GM19324 (cell line): ENCODE data around the gene ADAM8.
"Not testable (repeated sequence)": the region's sequence is repeated elsewhere in the genome, so short reads cannot be mapped to it uniquely, and the experiment has no call there.

Source experiments
- ATAC-seq: cut with Tn5 transposase; IDR thresholded peaks from one replicate; pipeline ENCODE4 v1.9.1; 2021; ENCODE audit warnings: mild to moderate bottlenecking, moderate library complexity; ENCODE audit not compliant: unreplicated experiment, low FRiP score

ADAM8 gene

DNA sequence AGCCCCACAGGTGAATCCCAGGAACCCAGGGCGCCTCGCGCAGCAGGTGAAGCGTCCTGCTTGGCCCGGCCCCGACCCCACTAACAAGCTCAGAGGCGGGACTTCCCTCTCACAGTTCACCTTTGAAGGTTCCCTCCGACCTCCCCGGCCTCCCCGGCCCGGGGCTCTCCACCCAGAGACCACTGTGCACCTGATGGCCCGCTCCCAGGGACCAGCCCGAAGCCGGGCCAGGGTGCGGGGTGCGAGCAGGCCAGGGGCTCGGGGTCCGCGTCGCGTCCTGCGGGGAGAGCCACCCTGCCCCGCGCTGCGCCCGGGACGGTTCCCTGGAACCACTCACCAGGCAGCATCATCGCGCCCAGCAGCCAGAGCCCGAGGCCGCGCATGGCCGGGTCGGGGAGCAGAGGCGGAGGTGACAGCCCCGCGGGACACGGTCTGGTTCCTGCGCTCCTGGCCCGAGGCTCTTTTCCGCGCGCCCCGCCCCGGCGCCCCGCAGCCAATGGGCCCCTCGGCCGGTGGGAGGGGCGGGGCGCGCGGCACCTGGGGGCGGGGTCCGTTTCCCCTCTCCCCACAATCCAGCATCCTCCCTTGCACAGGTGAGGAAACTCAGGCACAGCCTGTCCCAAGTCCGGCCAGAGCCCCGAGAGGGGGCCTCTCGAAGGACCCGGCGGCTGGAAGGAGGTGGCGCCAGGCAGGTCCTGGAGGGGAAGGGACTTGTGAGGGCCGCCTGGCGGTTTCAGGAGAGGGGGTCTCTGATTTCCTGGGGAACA lies at the start of gene ADAM8:
TSS of gene ADAM8 (minus strand) at position 434 of the 767 bp plus-strand sequence. CDS start at position 383, 51 bp downstream.
- peak; percentile 51 for ATAC-seq

DNA sequence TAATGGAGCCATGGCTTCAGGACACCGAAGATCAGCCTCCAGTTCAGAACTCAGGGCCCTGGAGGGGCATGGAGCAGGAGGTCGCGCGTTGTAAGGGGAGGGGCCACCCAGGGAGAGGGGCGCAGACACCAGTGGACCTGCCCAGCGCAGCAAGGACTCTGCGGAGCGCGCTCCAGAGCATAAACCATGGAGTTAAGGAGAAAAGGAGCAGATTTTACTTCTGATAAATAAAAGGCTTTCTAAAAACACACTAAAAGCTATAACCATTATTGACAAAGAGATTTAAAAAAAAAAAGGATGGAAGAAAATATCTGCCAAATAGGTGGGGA lies 49.5 kb upstream of the ADAM8 start:
- ATAC-seq: no peak

DNA sequence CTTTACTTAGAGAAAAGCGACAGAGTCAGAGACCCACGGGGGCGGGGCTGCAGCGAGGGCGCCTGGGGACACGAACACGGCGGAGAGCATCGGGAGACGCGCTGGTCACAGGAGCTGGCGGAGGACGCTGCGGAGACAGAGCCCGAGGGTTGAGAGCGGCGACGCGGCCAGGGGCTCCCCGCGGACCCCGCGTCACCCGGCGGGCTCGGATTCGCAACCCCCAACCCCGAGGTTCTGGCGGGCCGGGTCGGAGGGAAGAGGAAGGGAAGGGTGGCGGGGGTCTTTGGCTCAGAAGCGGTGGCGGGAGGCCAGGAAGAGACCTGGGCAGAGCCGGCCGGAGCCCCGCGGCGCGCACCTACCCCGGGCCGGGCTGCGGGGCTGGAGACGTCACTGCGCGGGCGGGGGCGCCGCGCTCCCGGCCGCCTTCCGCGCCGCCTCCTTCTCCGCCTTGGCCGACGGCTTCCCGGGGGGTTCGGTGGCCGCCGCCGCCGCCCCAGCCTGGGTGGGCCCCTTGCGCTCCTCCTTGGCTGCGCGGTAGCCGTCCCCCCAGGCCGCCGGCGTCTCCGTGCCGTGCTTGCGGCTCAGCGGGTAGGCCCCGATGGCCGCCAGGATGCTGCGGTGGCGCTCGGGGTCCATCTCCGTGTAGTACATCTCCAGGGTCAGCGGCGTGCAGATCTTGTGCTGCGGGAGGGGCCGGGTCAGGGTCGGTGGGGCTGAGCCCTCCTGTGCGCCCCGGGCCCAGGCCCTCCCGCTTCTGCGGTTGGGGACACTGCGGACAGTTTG lies 49.0 kb upstream of the ADAM8 start:
- ATAC-seq: no peak

DNA sequence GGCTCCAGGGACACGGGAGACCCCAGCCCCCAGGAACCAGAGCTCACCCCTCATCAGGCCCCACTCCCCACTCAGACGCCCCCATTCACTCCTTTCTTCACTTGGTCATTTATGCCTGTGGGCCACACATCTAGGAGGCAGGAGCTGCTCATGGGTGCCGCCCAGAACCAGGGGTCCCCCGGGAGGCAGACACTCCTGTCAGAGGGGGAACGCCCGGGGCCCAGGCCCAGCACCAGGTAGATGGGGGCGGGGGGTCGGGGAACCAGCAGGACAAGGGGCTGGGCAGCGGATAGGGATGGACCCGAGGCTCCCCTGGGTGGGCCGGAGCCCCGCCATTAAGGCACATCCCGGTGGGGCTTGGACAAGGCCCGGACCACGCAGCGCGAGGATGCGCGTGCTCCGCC lies 48.2 kb upstream of the ADAM8 start:
- ATAC-seq: no peak

DNA sequence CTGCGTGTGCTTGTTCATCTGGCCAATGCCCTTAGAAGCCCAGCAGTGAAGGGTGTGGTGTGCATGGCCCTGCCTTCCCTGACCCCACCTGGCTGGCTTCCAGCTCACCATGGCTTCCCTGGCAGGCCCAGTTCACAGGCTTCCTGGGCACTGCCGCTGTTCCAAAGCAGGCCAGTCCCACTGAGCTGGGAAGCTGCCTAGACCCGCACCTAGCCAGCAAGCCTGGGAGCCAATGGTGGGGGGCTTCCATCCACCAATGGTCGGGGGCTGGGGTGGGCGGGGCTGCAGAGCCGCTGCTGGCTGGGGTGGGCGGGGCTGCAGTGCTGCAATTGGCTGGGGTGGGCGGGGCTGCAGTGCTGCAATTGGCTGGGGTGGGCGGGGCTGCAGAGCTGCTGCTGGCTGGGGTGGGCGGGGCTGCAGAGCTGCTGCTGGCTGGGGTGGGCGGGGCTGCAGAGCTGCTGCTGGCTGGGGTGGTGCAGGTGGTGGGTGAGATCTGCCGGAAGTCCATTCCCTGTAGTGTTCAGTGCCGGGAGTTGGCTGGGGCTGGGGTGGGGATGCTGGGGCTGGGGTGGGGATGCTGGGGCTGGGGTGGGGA lies 47.6 kb upstream of the ADAM8 start:
- no peak for ATAC-seq

DNA sequence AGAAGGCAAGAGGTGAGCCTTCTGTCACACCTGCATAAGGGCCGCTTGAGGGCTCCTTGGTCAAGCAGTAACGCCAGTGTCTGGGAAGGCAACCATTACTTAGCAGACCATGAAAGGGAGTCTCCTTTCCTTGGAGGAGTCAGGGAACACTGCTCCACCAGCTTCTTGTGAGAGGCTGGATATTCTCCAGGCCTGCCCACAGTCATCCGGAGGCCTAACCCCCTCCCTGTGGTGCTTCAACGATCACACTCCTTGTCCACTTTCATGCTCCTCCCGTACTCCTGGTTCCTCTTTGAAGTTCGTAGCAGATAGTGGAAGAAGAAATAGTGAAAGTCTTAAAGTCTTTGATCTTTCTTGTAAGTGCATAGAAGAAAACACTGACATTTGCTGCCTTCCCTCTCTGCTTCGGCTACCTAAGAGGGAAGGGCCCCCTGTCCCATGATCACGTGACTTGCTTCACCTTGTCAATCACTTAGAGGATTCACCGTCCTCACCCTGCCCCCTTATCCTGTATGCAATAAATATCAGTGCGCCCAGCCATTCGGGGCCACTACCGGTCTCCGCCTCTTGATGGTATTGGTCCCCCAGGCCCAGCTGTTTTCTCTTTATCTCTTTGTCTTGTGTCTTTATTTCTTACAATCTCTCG lies 45.5 kb upstream of the ADAM8 start:
- not testable (repeated sequence) for ATAC-seq

DNA sequence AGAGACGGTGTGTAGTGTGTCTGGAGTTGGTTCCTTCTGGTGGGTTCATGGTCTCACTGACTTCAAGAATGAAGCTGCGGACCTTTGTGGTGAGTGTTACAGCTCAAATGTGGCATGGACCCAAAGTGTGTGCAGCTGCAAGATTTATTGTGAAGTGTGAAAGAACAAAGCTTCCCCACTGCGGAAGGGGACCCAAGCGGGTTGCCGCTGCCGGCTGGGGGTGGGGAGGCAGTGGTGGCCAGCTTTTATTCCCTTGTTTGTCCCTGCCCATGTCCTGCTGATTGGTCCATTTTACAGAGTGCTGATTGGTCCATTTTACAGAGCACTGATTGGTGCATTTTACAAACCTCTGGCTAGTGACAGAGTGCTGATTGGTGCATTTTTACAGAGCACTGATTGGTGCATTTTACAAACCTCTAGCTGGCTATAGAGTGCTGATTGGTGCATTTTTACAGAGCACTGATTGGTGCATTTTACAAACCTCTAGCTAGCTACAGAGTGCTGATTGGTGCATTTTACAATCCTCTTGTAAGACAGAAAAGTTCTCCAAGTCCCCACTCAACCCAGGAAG lies 44.3 kb upstream of the ADAM8 start:
- ATAC-seq: not testable (repeated sequence)

DNA sequence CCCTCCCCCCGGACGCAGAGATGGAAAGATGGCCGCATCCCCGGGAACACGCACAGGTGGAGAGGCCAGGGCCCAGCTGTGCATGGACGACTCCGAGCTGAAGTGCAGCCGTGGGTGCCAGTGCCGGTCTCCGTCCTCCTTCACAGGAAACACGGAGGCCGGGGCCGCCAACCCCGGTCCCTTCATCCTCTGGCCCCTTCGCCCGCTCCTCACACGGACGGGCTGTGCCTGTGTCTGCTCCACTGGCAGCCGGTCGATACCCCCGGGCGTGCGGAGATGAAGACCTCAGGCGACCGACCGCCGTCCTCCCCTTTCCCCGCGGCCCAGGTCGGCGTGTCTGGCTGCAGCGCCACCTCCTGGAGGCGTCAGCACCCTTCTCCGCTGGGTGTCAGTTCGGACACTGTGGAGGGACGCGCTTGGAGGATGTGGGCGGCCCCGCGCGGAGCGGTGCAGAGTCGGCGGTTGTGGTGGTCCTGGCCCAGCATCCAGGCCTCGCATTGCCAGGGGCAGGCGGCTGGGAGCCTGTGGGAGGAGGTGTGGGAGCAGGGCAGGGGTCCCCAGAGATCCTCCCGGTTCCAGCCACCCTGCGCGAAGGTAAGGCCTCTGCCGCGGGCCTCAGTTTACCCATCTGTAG lies 41.9 kb upstream of the ADAM8 start:
- ATAC-seq: no peak

DNA sequence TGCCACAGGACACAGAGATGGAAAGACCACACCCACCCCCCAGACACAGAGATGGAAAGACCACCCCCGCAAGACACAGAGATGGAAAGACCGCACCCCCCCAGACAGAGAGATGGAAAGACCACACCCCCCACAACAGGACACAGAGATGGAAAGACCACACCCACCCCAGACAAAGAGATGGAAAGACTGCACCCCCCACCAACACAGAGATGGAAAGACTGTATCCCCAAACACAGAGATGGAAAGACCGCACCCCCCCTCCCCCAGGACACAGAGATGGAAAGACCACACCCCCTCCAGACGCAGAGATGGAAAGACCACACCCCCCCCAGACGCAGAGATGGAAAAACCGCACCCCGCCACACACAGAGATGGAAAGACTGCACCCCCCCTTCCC lies 40.1 kb upstream of the ADAM8 start:
- ATAC-seq: no peak

DNA sequence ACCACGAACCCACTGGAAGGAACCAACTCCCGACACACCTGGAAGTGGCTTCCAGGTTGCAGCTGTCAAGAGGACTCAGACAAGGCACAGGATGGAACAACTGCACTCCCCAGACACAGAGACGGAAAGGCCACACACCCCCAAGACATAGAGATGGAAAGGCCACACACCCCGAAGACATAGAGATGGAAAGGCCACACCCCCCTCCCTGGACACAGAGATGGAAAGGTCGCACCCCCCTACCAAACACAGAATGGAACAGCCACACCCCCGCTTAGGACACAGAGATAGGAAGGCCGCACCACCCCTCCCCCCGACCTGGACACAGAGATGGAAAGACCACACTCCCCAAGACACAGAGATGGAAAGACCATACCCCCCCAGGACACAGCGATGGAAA lies 39.6 kb upstream of the ADAM8 start:
- ATAC-seq: no peak

DNA sequence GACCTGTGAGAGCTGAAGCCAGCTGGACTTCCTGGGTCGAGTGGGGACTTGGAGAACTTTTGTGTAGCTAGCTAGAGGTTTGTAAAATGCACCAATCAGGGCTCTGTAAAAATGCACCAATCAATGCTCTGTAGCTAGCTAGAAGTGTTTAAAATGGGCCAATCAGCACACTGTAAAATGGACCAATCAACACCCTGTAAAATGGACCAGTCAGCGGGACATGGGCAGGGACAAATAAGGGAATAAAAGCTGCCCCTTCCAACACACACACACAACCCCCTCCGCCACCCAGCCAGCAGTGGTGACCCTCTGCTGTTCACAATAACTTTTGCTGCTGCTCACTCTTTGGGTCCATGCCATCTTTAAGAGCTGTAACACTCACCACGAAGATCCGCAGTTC lies 39.2 kb upstream of the ADAM8 start:
- ATAC-seq: no peak

DNA sequence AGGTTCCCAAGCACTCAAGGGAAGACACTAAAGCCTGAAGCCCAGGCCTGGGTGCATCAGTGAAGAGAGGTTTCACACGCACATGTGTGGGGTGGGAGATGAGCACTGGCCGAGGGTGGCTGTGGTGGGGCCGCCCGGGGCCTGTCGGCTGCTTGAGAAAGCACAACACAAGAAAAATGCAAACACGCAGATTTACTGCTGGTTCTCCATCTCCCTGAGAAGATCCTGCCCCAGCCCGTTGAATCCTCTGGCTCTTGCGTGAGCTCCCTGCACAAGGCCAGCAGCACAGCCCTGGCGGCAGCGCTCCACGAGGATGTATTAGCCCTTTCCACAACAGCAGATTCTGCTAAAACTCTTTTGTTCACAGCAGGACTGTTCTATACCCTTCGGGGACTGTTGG lies 38.2 kb upstream of the ADAM8 start:
- ATAC-seq: no peak

DNA sequence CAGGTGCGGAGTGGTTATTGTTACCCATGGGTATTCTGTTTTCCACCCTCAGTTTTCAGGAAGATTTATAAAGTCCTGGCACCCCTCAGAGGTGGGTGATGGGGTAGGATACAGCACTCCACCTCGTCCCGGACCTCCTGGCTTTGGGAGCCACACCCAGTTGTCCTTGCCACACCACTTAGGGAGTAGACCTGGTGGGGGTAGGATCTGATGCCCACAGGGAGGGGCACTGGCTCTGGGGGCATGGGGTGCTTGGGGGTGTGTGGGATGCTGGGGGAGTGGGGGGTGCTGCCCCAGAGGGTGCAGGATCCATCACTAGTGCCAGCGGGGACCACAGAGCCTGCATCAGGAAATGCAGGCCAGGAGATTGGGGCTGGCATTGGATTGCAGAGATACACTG lies 36.5 kb upstream of the ADAM8 start:
- no peak for ATAC-seq

DNA sequence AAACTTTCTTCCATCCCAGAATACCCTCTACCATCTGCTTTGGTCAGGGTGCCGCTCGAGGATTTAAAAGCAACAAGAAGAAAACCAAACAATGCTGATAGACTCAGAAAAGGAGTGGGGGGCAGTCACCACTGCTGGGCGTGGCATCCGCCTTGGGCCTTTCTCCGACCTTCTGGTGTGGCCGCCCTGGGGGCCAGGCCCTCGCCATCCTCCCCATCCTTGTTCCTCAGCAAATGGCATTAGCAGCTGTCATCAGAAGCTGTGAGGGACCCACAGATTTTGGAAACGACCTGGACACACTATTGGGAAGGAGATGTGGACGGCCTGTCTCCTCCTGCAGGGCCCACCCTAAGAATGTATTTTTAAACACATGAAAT lies 36.1 kb upstream of the ADAM8 start:
- no peak for ATAC-seq

DNA sequence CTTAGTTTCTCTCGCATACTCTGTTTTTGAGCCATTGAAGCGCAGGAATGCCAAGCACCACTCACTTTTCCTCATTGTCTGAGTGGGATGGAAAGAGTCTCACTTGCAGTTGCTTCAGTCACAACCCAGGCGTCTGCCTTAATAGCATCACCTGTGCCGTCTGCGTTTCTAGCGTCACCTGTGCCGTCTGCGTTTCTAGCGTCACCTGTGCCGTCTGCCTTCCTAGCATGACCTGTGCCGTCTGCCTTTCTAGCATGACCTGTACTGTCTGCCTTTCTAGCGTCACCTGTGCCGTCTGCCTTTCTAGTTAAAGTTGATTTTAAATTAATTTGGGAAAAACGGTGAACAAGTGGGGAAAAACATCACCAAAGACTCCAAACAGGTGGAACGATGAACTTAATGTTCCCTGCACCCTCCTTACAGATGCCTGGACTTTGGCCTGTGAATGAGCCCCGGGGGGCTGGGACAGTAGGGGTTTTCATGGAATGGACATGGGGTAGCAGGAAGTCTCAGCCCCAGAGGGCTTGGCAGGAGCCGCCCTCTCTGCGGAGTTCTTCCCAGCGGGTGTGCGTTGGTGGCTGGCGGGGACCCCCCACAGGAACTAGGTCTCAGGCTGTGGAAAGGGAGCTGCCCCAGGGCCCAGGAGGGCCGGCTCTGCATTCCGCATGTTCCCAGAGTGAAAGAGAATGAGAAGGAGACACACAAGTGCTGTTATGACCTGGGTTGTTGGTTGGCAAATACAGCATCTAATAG lies 35.5 kb upstream of the ADAM8 start:
- no peak for ATAC-seq

DNA sequence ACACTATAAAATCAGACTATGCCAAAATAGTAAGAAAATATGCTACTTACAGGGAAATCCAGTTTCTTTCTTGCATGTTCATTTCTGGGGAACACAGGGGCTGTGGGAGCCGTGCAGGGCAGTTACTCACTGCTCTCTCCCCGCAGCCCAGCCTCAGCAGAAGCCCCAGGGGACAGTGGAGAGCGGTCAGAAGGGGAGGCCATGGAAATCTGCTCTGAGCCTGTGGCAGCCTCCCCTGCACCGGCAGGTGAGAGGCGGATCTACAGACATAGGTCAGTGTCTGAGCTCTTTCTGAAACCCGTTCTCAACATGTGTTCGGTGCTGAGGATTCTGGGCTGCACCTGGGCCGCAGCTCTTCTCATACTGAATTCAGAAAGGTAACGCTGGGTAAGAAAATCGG lies 34.9 kb upstream of the ADAM8 start:
- ATAC-seq: no peak

DNA sequence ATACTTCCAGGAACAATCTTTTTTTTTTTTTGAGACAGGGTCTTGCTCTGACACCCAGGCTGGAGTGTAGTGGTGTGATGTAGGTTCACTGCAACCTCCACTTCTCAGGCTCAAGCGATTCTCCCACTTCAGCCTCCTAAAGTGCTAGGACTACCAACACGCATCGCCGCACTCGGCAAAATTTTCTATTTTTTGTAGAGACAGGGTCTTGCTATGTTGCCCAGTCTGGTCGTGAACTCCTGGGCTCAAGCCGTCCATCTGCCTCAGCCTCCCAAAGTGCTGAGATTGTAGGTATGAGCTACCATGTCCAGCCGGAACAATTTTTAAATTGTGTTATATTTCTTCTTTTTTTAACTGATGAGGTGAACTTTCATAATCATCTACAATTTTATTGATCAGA lies 34.1 kb upstream of the ADAM8 start:
- no peak for ATAC-seq

DNA sequence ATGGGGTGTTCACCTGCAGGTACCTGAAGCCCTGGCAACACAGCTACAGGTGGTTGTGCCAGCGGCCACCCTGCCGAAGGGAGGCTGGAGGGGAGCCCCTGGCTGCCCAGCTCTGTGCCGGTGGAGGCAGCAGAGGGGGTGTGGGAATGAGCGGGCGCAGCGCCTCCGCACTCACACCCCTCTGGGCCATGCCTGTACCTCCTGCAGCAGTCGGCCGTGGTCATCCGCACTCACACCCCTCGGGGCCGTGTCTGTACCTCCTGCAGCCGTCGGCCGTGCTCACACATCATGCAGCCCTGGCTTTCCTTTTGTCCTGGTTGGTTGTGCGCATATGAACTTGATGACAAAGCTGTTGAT lies 33.7 kb upstream of the ADAM8 start:
- no peak for ATAC-seq

DNA sequence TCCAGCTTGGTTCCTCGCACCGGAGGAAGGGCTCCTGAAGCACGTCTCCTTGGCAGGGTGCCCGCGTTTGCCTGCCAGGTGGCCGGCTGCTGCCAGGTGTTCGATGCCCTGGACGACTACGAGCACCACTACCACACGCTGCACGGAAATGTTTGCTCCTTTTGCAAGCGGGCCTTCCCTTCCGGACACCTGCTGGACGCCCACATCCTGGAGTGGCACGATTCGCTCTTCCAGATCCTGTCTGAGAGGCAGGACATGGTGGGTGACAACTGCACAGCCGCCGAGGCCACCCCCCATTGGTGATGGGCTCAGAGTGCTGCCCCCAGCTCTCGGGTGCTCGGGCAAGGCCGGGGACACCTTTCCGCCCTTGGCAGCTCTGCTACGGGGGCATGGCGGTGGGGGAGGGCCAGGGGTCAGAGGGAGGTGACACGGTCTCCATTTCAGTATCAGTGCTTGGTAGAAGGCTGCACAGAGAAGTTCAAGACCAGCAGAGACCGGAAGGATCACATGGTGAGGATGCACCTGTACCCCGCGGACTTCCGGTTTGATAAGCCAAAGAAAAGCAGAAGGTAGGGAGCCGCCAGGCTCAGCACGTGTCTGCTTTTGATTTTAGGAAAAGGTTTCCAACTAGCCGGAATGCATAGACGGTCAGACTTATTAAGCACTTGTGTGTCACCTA lies 33.2 kb upstream of the ADAM8 start:
- ATAC-seq: no peak
